H1 (cell line): ENCODE results near the gene DDX3Y. TPM values are rescaled to one million over a fixed set of nuclear protein-coding genes. Genes with fewer than 3 reads are reported as not detected.

Source experiments
- SIN3A ChIP-seq, 2 experiments: IDR thresholded peaks in 1 of 2; conservative IDR thresholded peaks in 1 of 2; 2 replicates each; pipeline ENCODE4 v1.6.1; 2011 to 2012; ENCODE audit warnings: low read length in 2 of 2, improper control_type of control experiment in 1 of 2, low read depth in 1 of 2, mild to moderate bottlenecking in 1 of 2
- polyA plus RNA-seq, 7 experiments: library from polyadenylated mRNA; depleted of rRNA in 3 of 7; stranded (reverse) in 5 of 7; unstranded in 2 of 7; fragments of >200 nt in 5 of 7; fragments of 200-250 nt in 2 of 7; gene quantifications; 1 replicate in 5 of 7; 2 replicates in 1 of 7; 4 replicates in 1 of 7; pipeline versions ENCODE4 v1.2.1 to v1.2.3, GENCODE V29; 2011 to 2013; ENCODE audit warnings: missing spikeins in 2 of 7, mixed read lengths in 2 of 7
- total RNA-seq: library from RNA; stranded (reverse); fragmentation: NEBNext Ultra II Directional; extraction: Animal tissue kit (Norgen Biotek cat#: 25700); gene quantifications from 2 replicates; pipeline ENCODE4 v1.2.1, GENCODE V29; 2021
- TF ChIP-seq, protein P1 (sequence below): IDR thresholded peaks from 2 replicates; pipeline ENCODE4 v1.6.1; 2011; ENCODE audit warnings: low read depth, mild to moderate bottlenecking, low read length; ENCODE audit not compliant: insufficient read depth

DDX3Y gene
- total and polyA plus RNA-seq, 2 of the 8 experiments (the other 6 are each of a cell fraction or from before 2014, with no cell fraction given), result 24.5 to 118 TPM

DNA sequence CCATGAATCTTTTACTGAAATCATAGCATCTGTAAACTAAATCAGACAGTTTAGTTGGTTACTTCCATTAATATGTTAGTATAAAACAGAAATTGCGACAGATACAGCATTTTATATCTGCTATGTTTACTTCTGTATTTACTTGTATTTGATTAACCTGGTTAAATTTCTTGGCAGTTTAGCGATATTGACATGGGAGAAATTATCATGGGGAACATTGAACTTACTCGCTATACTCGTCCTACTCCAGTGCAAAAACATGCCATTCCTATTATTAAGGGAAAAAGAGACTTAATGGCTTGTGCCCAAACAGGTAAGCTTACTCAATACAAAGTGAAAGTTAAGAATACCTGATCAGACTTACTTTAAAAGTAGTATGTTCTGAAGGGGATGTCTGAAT is 8.9 kb downstream of the DDX3Y start (continued):
- no peak for TF ChIP-seq SIN3A (conservative IDR thresholded peaks at IDR 0.05 in 1 of 2, IDR thresholded peaks at IDR 0.05 in 1 of 2; ENCODE audit: low read depth in 1 of 2, low read length in 2 of 2)
- TF ChIP-seq, protein P1, sequence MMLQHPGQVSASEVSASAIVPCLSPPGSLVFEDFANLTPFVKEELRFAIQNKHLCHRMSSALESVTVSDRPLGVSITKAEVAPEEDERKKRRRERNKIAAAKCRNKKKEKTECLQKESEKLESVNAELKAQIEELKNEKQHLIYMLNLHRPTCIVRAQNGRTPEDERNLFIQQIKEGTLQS, result no peak
- TF ChIP-seq, all 59 proteins: peak for 0
